K562 (cell line): ENCODE measurements around the gene OSBP2. TPM values are rescaled to one million over a fixed set of nuclear protein-coding genes. Genes with fewer than 3 reads are reported as not detected.

Source experiments
- CXXC5 ChIP-seq: fragments of 250-450 bp; sonication (Bioruptor Pico); IDR thresholded peaks from 2 replicates; pipeline ENCODE4 v1.8.0; 2022; ENCODE audit warnings: inconsistent platforms, mild to moderate bottlenecking, moderate library complexity
- E2F4 ChIP-seq: sonication (generic); formaldehyde crosslinking; IDR thresholded peaks from 2 replicates; pipeline ENCODE4 v1.8.0; 2022; ENCODE audit warnings: mild to moderate bottlenecking, low read depth, missing genetic modification reagents
- FOXA3 ChIP-seq, 2 experiments: fragments of 450-650 bp in 1 of 2; sonication (generic) in 1 of 2; formaldehyde crosslinking; IDR thresholded peaks in 1 of 2; conservative IDR thresholded peaks in 1 of 2; 2 replicates each; pipeline versions ENCODE4 v1.4.0 to v1.8.0; 2020 to 2022; ENCODE audit warnings: mild to moderate bottlenecking in 2 of 2, missing genetic modification reagents in 1 of 2
- L3MBTL2 ChIP-seq: fragments of 450-650 bp; IDR thresholded peaks from 2 replicates; pipeline ENCODE4 v1.6.1; 2016; ENCODE audit warnings: mild to moderate bottlenecking, moderate library complexity
- MAZ ChIP-seq, 2 experiments: fragments of 450-650 bp in 1 of 2; sonication (generic) in 1 of 2; formaldehyde crosslinking; IDR thresholded peaks in 1 of 2; conservative IDR thresholded peaks in 1 of 2; 2 replicates each; pipeline versions ENCODE4 v1.4.0 to v1.5.0; 2020; ENCODE audit warnings: mild to moderate bottlenecking in 1 of 2, missing genetic modification reagents in 1 of 2
- MEIS2 ChIP-seq: fragments of 450-650 bp; IDR thresholded peaks from 2 replicates; pipeline ENCODE4 v1.6.1; 2014; ENCODE audit warnings: mild to moderate bottlenecking; ENCODE audit not compliant: partially characterized antibody
- MNT ChIP-seq, 2 experiments: fragments of 450-650 bp; conservative IDR thresholded peaks; 2 replicates each; pipeline ENCODE4 v1.6.1; 2017; ENCODE audit warnings: mild to moderate bottlenecking in 2 of 2, moderate library complexity in 2 of 2
- NONO ChIP-seq, 2 experiments: fragments of 200-400 bp in 1 of 2; fragments of 450-650 bp in 1 of 2; formaldehyde crosslinking in 1 of 2; IDR thresholded peaks; 2 replicates each; pipeline ENCODE4 v1.6.1; 2017; ENCODE audit warnings: low read depth in 2 of 2, mild to moderate bottlenecking in 2 of 2, moderate library complexity in 2 of 2, low read length in 1 of 2
- SP1 ChIP-seq: sonication (generic); formaldehyde crosslinking; IDR thresholded peaks from 2 replicates; pipeline ENCODE4 v1.8.1; 2022; ENCODE audit warnings: mild to moderate bottlenecking, missing genetic modification reagents
- YY1 ChIP-seq, 3 experiments: IDR thresholded peaks; 2 replicates each; pipeline ENCODE4 v1.6.1; 2011; ENCODE audit warnings: low read length in 2 of 3, mild to moderate bottlenecking in 2 of 3, moderate library complexity in 2 of 3, borderline replicate concordance in 1 of 3, control low read depth in 1 of 3, low read depth in 1 of 3; ENCODE audit not compliant: insufficient read depth in 3 of 3, insufficient replicate concordance in 2 of 3, control insufficient read depth in 1 of 3, insufficient read length in 1 of 3; ENCODE audit errors: extremely low read depth in 1 of 3
- ZBTB11 ChIP-seq, 3 experiments: fragments of 200-800 bp in 1 of 3; fragments of 250-450 bp in 1 of 3; fragments of 450-650 bp in 1 of 3; sonication (Bioruptor Pico) in 1 of 3; sonication (Bioruptor generic) in 1 of 3; formaldehyde crosslinking in 1 of 3; IDR thresholded peaks; 2 replicates each; pipeline versions ENCODE4 v1.6.1 to v1.8.0; 2016 to 2022; ENCODE audit warnings: mild to moderate bottlenecking in 2 of 3, missing genetic modification characterization in 2 of 3, missing compliant biosample characterization in 1 of 3, moderate library complexity in 1 of 3
- ZNF12 ChIP-seq: sonication (generic); formaldehyde crosslinking; IDR thresholded peaks from 2 replicates; pipeline ENCODE4 v1.4.0; 2020; ENCODE audit warnings: mild to moderate bottlenecking, missing genetic modification reagents
- ZNF232 ChIP-seq: sonication (generic); formaldehyde crosslinking; IDR thresholded peaks from 2 replicates; pipeline ENCODE4 v1.8.0; 2022; ENCODE audit warnings: mild to moderate bottlenecking, missing genetic modification reagents
- polyA plus RNA-seq, 8 experiments: library from polyadenylated mRNA; depleted of rRNA in 4 of 8; stranded (reverse) in 5 of 8; unstranded in 3 of 8; fragments of >200 nt; fragmentation: Nextera tagmentation in 2 of 8; fragmentation: Illumina TruSeq in 1 of 8; extraction: Ambion mirVana in 2 of 8; extraction: Trizol in 1 of 8; gene quantifications; 2 replicates each; pipeline versions ENCODE4 v1.2.1 to v1.2.3, GENCODE V29; 2011 to 2014; ENCODE audit warnings: inconsistent platforms in 1 of 8, missing spikeins in 1 of 8
- total RNA-seq, 7 experiments: library from RNA; depleted of rRNA in 6 of 7; stranded (reverse); fragments of >200 nt in 6 of 7; fragmentation: Illumina TruSeq in 2 of 7; extraction: Trizol in 2 of 7; gene quantifications; 2 replicates each; pipeline versions ENCODE4 v1.2.1 to v1.2.3, GENCODE V29; 2011 to 2021; ENCODE audit warnings: low replicate concordance in 1 of 7
- TF ChIP-seq, protein P1 (sequence below): sonication (generic); formaldehyde crosslinking; IDR thresholded peaks from 2 replicates; pipeline ENCODE4 v1.8.0; 2022; ENCODE audit warnings: mild to moderate bottlenecking, missing genetic modification reagents

Gene OSBP2
- total and polyA plus RNA-seq, 9 of the 15 experiments (the other 6 are each of a cell fraction or from before 2014, with no cell fraction given) = 0.52 to 29.5 (median 21.6) TPM

DNA sequence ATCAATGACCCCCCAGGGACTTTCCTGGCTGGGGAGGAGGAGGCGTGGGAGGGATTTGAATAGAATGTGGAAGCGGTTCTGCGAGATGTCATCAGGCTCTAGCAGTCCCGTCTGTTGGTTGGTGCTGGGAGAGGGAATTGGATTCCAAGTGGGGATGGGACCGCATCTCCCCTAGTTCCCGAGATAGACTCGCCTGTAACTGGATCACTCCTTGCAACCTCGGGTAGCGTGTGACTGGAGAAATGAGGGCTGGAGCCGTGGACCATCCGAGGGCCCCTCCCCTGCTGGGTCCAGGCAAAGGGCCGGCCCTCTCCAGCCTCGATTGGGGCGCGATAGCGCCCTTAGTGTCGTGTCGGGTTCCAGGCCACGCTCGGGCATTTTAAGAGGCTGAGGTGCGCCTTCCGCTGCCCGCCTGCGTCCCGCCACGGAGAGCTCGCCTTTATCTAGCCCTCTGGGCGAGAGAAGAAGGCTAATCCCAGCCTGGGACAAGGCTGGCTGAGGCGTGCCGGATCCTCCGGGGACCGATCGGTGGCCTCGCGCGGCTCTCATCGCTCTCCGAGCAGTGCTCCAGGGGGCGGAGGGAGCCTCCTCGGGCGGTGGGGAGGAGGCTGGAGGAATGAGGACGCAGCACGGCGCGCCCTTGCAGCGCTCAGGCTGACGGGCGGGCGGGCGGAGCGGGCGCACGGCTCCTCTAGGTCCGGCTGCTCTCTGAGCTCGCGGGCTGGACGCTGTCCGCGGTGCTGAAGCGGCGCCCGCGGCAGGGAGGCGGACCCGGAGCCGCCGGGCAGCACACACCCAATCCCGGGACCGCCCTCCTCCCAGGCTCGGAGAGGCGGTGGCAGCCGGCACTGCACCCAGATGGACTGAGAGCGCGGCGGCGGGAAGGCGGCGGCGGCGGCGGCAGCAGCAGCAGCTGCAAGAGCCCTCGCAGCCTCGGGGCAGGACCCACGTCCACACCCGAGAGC is 107.8 kb downstream of the OSBP2 start (continued):
- TF ChIP-seq E2F4 (CRISPR knock-in tag) (0 out of 2 replicates have a peak, but pooled peaks have one; percentile 55), L3MBTL2 (no peak), ZBTB11 (CRISPR knock-in tag; IDR thresholded peaks at IDR 0.05) (peak; percentile 69 to 91 (median 84); a peak in 5 of 6 replicates), FOXA3 (CRISPR knock-in tag; conservative IDR thresholded peaks at IDR 0.05 in 1 of 2, IDR thresholded peaks at IDR 0.05 in 1 of 2) (peak in 1 of 2 experiments; percentile 52; a peak in 1 of 4 replicates), CXXC5 (peak; percentile 70), MEIS2 (no peak), ZNF12 (CRISPR knock-in tag) (0 out of 2 replicates have a peak, but pooled peaks have one; percentile 9), SP1 (peak; percentile 46; the same call in 1 of the 2 replicates), YY1 (IDR thresholded peaks at IDR 0.05; ENCODE audit: borderline replicate concordance in 1 of 3, control insufficient read depth in 1 of 3, extremely low read depth in 1 of 3, insufficient read depth in 3 of 3, insufficient read length in 1 of 3, insufficient replicate concordance in 2 of 3, low read depth in 1 of 3, low read length in 2 of 3) (peak in 1 of 3 experiments; percentile 32), NONO (IDR thresholded peaks at IDR 0.05; ENCODE audit: low read depth in 2 of 2, low read length in 1 of 2) (0 out of 4 replicates have a peak, but pooled peaks of 1 of the 2 experiments have one; percentile 25), MNT (conservative IDR thresholded peaks at IDR 0.05) (peak in 1 of 2 experiments; percentile 81; a peak in 3 of 4 replicates), ZNF232 (CRISPR knock-in tag) (peak; percentile 78; the same call in 1 of the 2 replicates), MAZ (CRISPR knock-in tag; conservative IDR thresholded peaks at IDR 0.05 in 1 of 2, IDR thresholded peaks at IDR 0.05 in 1 of 2) (peak in 1 of 2 experiments; percentile 68; a peak in 3 of 4 replicates)
- TF ChIP-seq, protein P1, sequence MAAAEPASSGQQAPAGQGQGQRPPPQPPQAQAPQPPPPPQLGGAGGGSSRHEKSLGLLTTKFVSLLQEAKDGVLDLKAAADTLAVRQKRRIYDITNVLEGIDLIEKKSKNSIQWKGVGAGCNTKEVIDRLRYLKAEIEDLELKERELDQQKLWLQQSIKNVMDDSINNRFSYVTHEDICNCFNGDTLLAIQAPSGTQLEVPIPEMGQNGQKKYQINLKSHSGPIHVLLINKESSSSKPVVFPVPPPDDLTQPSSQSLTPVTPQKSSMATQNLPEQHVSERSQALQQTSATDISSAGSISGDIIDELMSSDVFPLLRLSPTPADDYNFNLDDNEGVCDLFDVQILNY (CRISPR knock-in tag) = 0 out of 2 replicates have a peak, but pooled peaks have one; percentile 72
